ENCODE data around the gene BMF.
"Not testable (repeated sequence)": the region's sequence is repeated elsewhere in the genome, so short reads cannot be mapped to it uniquely, and the experiment has no call there.

The BMF gene

GRCh38 chr15:40085266-40085665, 23.4 kb downstream of the BMF start:
- FAIRE-seq: no peak

DNA sequence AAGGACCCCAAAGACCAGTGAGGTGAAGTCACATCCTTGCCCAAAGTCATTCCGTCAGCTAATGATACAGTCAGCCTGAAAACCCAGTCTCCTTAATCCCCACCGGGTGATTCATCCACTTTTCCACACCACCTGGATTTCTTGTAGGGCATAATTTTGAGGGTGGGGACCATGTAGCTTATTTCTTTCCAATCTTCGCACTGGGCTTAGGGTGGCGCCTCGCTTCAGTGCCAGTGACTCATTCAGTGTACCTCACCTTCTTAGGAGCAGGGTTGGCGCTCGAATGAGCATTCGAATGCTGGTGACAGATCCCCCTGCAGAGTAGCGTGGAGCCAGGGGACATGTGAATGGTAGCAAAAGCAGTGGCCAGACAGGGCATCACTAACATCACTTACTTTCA, 24.0 kb downstream of the BMF start:
- no peak for FAIRE-seq

- FAIRE-seq: no peak
Observed at GRCh38 chr15:40082195-40082883, 26.3 kb downstream of the BMF start.

DNA sequence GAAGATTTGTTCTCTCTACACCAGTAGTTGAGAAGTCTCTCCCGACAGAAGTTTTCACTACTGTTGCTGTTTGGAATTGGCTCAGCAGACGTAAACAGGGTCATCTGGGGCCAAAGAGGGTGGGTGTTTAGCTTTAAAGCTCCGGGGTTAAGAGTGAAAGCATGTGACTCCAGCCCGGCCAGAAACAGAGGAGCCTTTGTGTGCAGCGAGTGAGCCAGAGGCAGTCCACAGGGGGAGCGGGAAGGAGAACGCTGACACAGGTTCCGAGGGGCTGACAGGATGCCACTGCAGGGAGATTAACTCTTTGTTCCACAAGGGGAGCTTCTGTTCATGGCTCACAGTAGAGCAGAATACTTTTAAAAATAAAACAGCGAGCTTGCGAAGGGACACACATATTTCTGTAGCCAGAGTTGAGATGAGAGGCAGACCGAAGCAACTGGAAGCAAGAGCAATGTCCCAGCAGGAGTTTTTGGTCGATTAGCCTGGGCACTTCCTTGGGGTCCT, 26.9 kb downstream of the BMF start:
- FAIRE-seq: peak; percentile 96

DNA sequence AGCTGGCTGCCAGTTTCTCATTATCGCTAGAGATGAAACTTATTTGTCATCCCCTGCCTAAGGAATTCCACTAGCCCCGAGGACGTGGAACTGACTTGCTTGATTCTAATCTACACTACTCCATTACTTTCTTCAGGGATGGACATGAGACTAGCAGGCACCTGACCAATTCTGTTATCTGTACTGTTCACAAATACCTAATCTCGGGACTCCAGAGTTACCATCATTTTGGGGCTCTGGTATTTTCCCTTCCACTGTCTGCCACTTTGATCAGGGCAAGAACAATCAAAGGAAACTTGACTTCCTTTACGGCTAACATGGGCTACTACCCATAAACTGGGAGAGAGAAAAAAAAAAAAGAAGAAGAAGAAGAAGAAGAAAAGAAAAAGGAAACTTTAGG, 27.8 kb downstream of the BMF start:
- FAIRE-seq: no peak

DNA sequence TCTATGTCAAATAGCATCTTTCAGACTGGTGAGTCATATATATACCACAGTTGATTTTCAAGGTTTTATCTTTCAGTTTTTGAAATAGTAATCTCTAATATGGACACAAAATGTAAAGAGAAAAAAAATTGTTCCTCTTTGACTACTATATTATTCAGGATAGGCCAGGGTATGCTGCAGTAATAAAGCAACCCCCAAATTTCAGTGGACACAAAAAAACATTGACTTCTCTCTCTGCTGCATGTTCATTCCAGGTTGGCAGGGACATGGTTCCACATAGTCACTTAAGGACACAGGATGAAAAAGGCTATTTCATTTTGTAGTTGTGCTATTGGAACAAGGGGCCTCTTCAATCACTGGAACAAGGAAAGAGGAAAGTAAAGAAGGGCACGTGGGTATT, 28.6 kb downstream of the BMF start:
- FAIRE-seq: no peak

DNA sequence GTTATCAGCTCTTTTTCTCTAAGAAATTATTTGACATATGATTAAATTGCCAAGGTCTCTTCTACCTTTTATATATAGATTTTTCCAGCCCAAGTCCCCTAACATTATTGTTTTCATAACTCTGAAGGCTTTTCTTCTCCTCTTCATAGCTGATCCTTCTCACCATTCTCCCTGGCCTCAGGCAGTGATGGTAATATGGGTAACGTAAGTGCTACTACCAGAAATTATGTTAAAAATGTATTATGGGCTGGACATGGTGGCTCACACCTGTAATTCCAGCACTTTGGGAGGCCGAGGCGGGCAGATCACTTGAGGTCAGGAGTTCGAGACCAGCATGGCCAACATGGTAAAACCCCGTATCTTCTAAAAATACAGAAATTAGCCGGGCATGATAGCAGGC, 29.2 kb downstream of the BMF start:
- FAIRE-seq: no peak

DNA sequence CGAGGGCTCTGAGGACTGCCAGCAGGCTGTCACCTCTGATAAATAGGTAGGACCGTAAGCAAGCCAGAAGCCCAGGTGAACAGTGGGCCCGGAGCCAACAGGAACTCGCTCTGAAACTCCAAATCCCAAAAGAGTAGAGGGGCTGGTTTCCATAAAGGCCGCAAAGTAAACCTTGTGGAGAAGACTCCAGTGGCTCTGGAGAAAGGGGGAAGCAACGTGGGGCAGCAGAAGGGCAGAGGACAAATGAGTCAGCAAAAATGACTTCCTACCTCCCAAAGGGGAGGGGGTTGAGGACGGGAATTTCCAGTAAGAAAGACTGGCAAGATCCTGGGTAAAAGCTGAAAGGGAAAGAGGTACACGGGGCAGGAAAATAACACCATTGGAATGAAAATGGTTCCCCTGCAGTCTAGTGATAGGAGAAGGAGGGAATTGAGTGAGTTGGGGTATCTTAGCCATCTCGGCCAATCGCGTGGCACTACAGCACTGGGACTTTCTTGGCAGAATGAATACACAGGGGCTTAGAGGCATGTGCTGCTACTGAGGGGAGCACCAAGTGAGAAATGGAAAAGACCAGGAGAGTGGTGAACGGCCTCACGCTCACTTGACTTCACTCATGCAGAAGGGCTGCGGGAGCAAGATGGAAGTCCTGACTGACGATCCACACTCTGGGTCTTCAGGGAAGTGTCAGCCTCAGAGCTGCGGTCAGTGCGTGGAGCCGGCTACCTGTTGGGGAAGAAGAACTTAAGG, 33.2 kb downstream of the BMF start:
- FAIRE-seq: no peak

- not testable (repeated sequence) for FAIRE-seq
Observed at GRCh38 chr15:40074656-40075055, 34.0 kb downstream of the BMF start.

- not testable (repeated sequence) for FAIRE-seq
Observed at GRCh38 chr15:40073716-40074490, 34.8 kb downstream of the BMF start.

GRCh38 chr15:40072216-40072990, 36.3 kb downstream of the BMF start:
- no peak for FAIRE-seq

- FAIRE-seq: no peak
Observed at GRCh38 chr15:40070608-40071218, 38.0 kb downstream of the BMF start.

DNA sequence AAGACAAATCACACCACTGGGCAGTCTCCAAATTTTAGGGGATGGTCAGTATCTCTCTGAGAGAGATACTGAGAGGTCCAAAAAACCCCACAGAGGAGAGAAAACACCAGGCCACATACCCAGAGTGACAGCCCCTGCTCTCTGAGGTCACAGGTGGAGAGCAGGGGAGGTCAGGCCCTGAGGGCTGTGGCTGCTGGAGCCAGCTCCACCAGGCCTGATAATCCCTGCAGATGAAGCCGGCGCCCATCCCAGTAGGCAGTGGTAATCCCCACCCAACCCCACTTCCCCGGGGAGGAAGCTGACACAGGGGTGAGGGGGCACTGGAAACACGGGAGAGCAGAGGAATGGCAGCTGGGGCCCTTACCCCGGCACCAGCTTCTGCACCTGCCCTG, 38.5 kb downstream of the BMF start:
- FAIRE-seq: no peak

DNA sequence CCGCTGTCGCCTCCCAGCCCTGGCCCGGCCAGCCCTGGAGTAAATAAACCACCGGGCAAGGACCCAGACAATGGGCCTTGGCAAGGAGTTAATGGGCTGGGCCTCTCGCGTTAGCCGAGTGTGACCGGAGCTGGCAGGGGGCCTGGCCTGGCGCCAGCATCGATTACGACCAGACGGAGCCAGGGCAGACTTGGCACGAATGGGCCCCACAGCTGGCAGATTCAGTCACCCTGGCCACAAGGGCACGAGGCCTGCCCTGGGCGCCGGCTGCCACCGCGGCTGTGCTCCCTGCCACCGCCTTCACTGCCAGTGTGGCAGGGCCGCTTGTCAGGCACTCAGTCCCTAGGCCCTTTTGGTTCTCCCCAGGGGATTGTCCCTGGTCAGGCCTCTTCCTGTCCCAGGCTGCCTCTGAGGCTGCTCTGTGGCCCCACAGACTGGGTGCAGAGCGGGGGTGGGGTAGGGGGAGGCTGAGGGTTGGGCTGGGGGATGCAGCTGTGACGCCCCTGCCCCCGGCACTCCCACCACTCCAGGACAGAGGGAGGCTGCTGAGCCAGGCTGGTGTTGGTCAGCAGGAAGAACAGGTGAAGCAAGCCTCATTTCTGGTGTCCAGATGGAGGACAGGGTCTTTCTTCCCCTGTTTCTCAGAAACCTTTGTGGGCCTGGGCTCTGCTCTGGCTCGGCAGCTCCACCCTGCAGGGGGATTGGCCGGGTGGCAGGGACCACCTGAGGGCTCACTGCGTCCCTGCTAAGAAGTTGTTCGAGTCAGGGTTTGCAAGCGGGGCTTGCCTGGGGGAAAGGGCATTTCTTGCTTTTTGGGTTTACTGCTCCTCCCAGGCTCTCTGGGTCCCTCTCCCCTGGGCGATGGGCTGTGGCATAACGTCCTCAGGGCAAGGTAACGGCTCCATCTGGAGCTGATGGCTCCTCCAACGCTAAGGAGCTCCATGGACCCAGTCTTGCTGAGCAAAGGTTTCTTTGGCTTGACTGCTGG, 39.2 kb downstream of the BMF start:
- no peak for FAIRE-seq

DNA sequence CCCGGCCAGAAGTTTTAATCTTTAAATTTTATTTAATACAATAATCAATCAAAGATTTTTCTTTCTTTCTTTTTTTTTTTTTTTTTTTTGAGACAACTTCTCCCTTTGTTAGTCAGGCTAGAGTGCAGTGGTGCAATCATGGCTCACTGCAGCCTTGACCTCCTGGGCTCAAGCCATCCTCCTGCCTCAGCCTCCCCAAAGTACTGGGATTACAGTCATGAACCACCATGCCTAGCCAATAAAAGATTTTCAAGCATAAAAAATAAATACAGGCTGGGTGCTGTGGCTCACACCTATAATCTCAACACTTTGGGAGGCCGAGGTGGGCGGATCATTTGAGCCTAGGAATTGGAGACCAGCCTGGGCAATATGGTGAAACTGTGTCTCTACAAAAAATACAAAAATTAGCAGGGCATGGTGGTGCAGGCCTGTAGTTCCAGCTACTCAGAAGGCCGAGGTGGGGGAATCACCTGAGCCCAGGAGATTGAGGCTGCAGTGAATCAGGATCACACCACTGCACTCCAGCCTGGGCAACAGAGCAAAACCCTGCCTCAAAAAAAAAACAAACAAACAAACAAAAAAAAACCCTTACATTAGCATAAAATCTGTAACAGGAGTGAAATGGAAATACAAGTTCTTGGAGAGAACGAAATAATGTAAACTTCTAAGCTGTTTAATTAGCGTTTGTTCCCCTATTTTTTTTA, 40.6 kb downstream of the BMF start:
- FAIRE-seq: no peak

- no peak for FAIRE-seq
Observed at GRCh38 chr15:40066589-40066988, 42.1 kb downstream of the BMF start.

GRCh38 chr15:40065166-40065565, 43.5 kb downstream of the BMF start:
- FAIRE-seq: no peak

- FAIRE-seq: no peak
Observed at GRCh38 chr15:40064231-40064894, 44.3 kb downstream of the BMF start.

- no peak for FAIRE-seq
Observed at GRCh38 chr15:40063563-40064011, 45.1 kb downstream of the BMF start.
